Fibroblast of lung (primary cell): ENCODE results near the gene PAK4.

Experiments
- CTCF ChIP-seq, 2 donors: IDR thresholded peaks in 1 of 2; conservative IDR thresholded peaks in 1 of 2; 1 replicate in 1 of 2; 2 replicates in 1 of 2; pipeline ENCODE4 v1.5.1; 2011 to 2012; ENCODE audit warnings: low read length in 2 of 2, control low read depth in 1 of 2, inconsistent platforms in 1 of 2, low read depth in 1 of 2, mild to moderate bottlenecking in 1 of 2
- EZH2 ChIP-seq: IDR thresholded peaks from 2 replicates; pipeline ENCODE4 v1.5.1; 2012; ENCODE audit warnings: low read length, control low read depth, mild to moderate bottlenecking; ENCODE audit errors: missing control alignments

DNA sequence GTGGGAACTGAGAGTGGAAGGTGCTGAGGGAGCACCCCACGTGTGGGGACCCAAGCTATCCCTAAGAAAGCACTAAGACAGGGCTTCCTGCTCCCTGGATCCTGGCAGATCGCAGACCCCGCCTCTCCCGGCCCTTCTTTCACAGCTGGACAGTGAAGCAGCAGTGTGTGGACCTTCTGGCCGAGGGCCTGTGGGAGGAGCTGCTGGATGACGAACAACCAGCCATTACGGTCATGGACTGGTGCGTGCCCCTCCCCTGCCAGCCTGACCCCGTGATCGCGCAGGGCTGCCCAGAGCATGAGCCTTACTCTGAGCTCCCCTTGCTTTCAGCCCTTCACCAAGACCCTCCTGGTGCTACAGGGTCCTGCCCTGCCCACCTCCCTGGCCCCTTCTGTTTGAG, 73.4 kb downstream of the PAK4 start:
- TF ChIP-seq CTCF (conservative IDR thresholded peaks at IDR 0.05 in 1 of 2, IDR thresholded peaks at IDR 0.05 in 1 of 2; ENCODE audit: low read depth in 1 of 2, low read length in 2 of 2) (no peak), EZH2 (no peak)
